ENCODE data around the gene PCP4. TPM values are rescaled to one million over a fixed set of nuclear protein-coding genes. Genes with fewer than 3 reads are reported as not detected.

PCP4 gene
- total and polyA plus RNA-seq, 9 of the 15 experiments (the other 6 are each of a cell fraction or from before 2014, with no cell fraction given): not detected

DNA sequence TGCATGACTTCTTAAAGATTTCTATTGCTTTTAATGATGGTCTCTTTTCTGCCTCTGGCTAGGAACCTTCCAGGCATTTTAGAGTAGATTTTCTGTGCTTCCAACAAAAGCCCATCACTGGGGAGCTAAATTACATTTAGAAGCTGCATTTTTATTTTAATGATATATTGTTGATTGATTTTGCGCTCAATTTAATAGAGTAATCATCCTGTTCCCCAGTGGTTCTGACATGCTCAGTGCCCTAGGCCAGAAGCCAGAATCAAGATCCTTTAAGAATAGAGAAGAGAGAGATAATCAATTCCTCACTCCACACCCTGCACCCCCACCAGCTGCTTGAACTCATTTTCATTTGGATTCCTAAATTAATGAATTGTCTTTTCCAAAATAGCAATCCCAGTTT, 97.8 kb downstream of the PCP4 start:
- FAIRE-seq: no peak
- H3K27ac ChIP-seq (ENCODE audit: extremely low read depth, low read depth, low read length): no peak overlapping the region
- no peaks in the 10 kb centered on the region for H3K27me3 ChIP-seq (ENCODE audit: control insufficient read depth in 2 of 2, insufficient read depth in 2 of 2, low read length in 2 of 2)
- no peak for ATAC-seq
- no peak overlapping the region for H3K4me2 ChIP-seq (ENCODE audit: insufficient read depth, low read length)
- in situ Hi-C loops (cut with MboI): no loop called here
- H3K4me1 ChIP-seq (replicated peaks in 1 of 2; ENCODE audit: control insufficient read depth in 2 of 2, insufficient read depth in 2 of 2, low read length in 2 of 2): no peaks in the 10 kb centered on the region
- TF ChIP-seq ZNF583 (CRISPR knock-in tag; IDR thresholded peaks at IDR 0.05): no peak
- TF ChIP-seq POLR2A (conservative IDR thresholded peaks at IDR 0.05): no peak
- no peak for TF ChIP-seq HMGN3 (IDR thresholded peaks at IDR 0.05; ENCODE audit: borderline replicate concordance, extremely low read depth, insufficient read length, low read depth, low read length)
- TF ChIP-seq CREBBP (IDR thresholded peaks at IDR 0.05; ENCODE audit: low read depth, low read length): no peak
- no peak for TF ChIP-seq MAFK (IDR thresholded peaks at IDR 0.05; ENCODE audit: low read length)
- TF ChIP-seq MEF2D (tag; conservative IDR thresholded peaks at IDR 0.05; ENCODE audit: low read depth): no peak
- TF ChIP-seq FOXM1 (IDR thresholded peaks at IDR 0.05; ENCODE audit: low read depth): no peak
- no peak for TF ChIP-seq FOXM1 (CRISPR knock-in tag; IDR thresholded peaks at IDR 0.05; ENCODE audit: low read depth)
- no peak for TF ChIP-seq ZNF12 (CRISPR knock-in tag; IDR thresholded peaks at IDR 0.05)
- no peak for TF ChIP-seq ZNF444 (CRISPR knock-in tag; IDR thresholded peaks at IDR 0.05)
- TF ChIP-seq ZNF740 (CRISPR knock-in tag; IDR thresholded peaks at IDR 0.05): no peak
- no peak for TF ChIP-seq ZNF740 (tag; IDR thresholded peaks at IDR 0.05)
- no peak for TF ChIP-seq ZNF655 (CRISPR knock-in tag; IDR thresholded peaks at IDR 0.05)
- no peak for TF ChIP-seq ZC3H11A (IDR thresholded peaks at IDR 0.05; ENCODE audit: low read depth, low read length)
- TF ChIP-seq MTA1 (IDR thresholded peaks at IDR 0.05; ENCODE audit: borderline replicate concordance): no peak
- TF ChIP-seq ZEB2 (IDR thresholded peaks at IDR 0.05): no peak
- TF ChIP-seq HEY1 (CRISPR knock-in tag; IDR thresholded peaks at IDR 0.05; ENCODE audit: borderline replicate concordance): no peak
- no TSS peak for BruUV-seq (replicated peaks)
- H2AFZ ChIP-seq (ENCODE audit: low read depth, low read length): no peak overlapping the region
- intact Hi-C loops (cut with micrococcal nuclease): no loop called here
- no peaks in the 10 kb centered on the region for H4K20me1 ChIP-seq (replicated peaks; ENCODE audit: control insufficient read depth, insufficient read depth, low read length)
- WGBS (ENCODE audit: insufficient coverage, low coverage, missing lambda C conversion rate): 0% methylated on average over 1 of the region's 1 CpG
- no peaks in the 10 kb centered on the region for H3K79me2 ChIP-seq (ENCODE audit: control insufficient read depth, insufficient read depth, low read length)
- POLR2A ChIA-PET: no interaction called here
- no peak overlapping the region for H3K9ac ChIP-seq (ENCODE audit: insufficient read depth in 1 of 2, low read depth in 2 of 2, low read length in 2 of 2)
- no peak overlapping the region for H3K4me3 ChIP-seq
- H3K9me1 ChIP-seq (ENCODE audit: control insufficient read depth, insufficient read depth, low read length): no peaks in the 10 kb centered on the region
- H3K36me3 ChIP-seq (ENCODE audit: control insufficient read depth, insufficient read depth, low read length): no peaks in the 10 kb centered on the region
- DNase-seq (ENCODE audit: extremely low read depth in 1 of 4, low spot score in 3 of 4): no peak
- CTCF ChIA-PET (ENCODE audit: low intra/inter-chr PET ratio): no interaction called here
- no peaks in the 10 kb centered on the region for H3K9me3 ChIP-seq (replicated peaks; ENCODE audit: control insufficient read depth, insufficient read depth, low read depth, low read length)

Measured in K562 (cell line).